Right lobe of liver (tissue), 4 donors: ENCODE data around the gene PKIG.

Experiments used
- POLR2A ChIP-seq: fragments of 450-650 bp; IDR thresholded peaks from one replicate; pipeline ENCODE4 v1.6.1; 2017; ENCODE audit warnings: antibody characterized with exemption, mild to moderate bottlenecking
- TF ChIP-seq, protein P1 (sequence below), 4 donors: fragments of 200-600 bp in 3 of 4; fragments of 450-650 bp in 1 of 4; IDR thresholded peaks; one replicate each; pipeline versions ENCODE4 v1.5.1 to v1.8.0; 2016 to 2022; ENCODE audit warnings: antibody characterized with exemption in 4 of 4, mild to moderate bottlenecking in 2 of 4
- donor health status: DM: no; HTN: no; CAD: no.
- donor health status: DM: no; HTN: no; CAD: no.
- donor health status: DM: no; HTN: yes; CAD: no.

DNA sequence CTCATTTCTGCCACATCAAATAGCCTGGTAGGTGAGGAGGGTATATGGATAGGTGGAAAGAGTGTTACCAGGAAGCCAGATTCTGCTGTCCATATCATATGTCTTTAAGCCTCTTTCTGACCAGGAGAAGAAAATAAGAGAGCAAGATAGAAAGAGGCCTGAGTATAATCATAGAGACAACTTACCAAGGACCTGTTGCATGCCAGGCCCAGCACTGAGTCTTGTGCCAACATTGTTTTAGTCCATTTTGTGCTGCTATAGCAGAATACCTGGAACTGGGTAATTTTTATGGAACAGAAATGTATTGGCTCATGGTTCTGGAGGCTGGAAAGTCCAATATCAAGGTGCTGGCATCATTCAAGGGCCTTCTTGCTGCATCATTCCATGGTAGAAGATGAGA lies 76.4 kb downstream of the PKIG start:
- TF ChIP-seq, protein P1, sequence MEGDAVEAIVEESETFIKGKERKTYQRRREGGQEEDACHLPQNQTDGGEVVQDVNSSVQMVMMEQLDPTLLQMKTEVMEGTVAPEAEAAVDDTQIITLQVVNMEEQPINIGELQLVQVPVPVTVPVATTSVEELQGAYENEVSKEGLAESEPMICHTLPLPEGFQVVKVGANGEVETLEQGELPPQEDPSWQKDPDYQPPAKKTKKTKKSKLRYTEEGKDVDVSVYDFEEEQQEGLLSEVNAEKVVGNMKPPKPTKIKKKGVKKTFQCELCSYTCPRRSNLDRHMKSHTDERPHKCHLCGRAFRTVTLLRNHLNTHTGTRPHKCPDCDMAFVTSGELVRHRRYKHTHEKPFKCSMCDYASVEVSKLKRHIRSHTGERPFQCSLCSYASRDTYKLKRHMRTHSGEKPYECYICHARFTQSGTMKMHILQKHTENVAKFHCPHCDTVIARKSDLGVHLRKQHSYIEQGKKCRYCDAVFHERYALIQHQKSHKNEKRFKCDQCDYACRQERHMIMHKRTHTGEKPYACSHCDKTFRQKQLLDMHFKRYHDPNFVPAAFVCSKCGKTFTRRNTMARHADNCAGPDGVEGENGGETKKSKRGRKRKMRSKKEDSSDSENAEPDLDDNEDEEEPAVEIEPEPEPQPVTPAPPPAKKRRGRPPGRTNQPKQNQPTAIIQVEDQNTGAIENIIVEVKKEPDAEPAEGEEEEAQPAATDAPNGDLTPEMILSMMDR (IDR thresholded peaks at IDR 0.05): no peak
- no peak for TF ChIP-seq POLR2A
